Measurements from ENCODE around the gene PRLH. TPM values are rescaled to one million over a fixed set of nuclear protein-coding genes. Genes with fewer than 3 reads are reported as not detected.

Gene PRLH
- total RNA-seq, 1 donor from 2014 or later, result not detected

DNA sequence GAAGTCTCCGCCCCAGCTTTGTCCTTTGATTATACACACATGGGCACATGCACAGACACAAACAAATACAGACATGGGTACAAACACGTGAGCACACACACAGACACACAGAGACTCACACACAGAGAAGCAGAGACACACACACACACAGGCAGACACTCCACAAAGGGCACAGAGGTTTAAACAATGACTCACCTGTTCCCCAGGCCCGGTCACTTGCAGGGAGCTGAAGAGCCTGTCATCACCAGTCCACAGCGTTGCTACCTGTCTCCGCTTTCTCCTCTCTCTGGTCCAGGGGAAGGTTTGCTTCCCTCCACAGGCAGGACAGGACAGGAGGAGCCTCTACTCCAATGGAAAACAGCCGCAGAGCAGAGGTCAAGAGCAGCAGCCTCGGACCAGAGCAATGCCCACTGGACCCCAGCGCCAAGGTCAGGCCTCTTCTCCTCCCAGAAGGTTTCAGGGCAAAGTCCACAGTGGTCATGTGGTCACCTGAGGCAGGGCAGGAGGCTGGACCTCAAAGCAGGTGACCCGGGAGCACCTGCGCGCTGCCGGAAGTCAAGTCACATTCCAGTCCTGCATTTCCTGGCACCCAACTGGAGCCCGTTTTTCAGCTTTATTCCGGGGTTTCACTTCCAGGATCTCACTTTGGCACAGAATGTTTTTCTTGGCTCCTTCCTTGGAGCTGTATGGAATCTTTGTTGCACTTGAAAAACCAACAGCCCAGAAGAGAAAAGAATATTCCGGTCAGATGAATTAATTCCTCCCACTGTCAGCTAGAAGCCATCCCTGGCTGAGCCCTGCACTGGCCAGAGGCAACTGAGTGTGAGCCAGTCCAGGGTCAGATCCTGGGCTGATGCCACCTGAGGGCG is 24.1 kb downstream of the PRLH start, which contains the start of gene RAB17:
Gene RAB17 (minus strand): TSS at position 463 of the 869 bp plus-strand sequence. CDS start 4,580 bp downstream, outside the sequence.
- peak; percentile 88 for FAIRE-seq
- TF ChIP-seq CTCF (IDR thresholded peaks at IDR 0.05; ENCODE audit: insufficient read depth, low read length, severe bottlenecking), result no peak
- Histone ChIP-seq H3K36me3 (ENCODE audit: control insufficient read depth, insufficient read depth, low read length) (no peaks in the 10 kb centered on the region), H3K4me3 (ENCODE audit: low read depth, low read length) (no peak within 1 kb of the TSS), H3K27me3 (ENCODE audit: control insufficient read depth, insufficient read depth, low read length) (peaks cover 1% of the 10 kb centered on the region)
- peak; percentile 71 for DNase-seq (ENCODE audit: low read depth)

DNA sequence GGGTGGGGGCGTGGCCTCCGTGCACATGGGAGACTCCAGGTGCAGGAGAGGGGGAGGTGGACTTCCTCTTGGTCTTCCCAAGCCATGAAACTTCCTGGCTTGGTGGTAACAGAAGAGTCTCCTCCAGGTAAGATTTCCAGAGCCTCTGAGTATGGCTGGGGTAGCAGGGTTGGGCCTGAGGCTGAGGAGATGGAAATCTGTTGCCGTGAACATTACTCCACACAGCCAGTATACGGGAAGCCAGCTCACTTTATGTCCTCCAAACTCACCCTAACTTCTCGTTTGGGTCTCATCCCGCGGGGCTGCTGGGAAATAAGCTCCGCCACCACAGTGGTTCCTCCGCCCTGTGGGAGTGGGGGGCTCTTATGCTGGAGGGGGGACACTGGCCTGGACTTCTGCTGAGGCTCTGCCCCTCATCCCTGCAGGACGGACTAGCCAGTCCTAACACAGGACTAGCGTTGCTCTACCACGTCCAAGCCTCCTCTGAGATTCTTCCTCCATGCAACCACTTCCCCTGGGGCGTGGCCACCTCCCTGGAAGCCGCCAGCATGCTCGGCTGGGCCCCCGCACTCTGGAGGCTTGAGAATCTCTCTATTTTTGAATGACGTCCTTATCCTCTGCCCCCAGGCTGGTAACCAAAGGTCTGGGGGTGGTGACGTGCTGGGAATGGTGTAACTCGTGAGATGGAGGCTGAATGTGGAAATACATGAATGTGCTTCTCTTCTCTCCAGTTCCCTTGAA is 24.9 kb downstream of the PRLH start:
- Histone ChIP-seq H3K36me3 (ENCODE audit: control insufficient read depth, insufficient read depth, low read length) (no peaks in the 10 kb centered on the region), H3K4me3 (ENCODE audit: low read depth, low read length) (no peak overlapping the region), H3K27me3 (ENCODE audit: control insufficient read depth, insufficient read depth, low read length) (peaks cover 1% of the 10 kb centered on the region)
- no peak for FAIRE-seq
- no peak for TF ChIP-seq CTCF (IDR thresholded peaks at IDR 0.05; ENCODE audit: insufficient read depth, low read length, severe bottlenecking)
- DNase-seq (ENCODE audit: low read depth), result peak; percentile 28

DNA sequence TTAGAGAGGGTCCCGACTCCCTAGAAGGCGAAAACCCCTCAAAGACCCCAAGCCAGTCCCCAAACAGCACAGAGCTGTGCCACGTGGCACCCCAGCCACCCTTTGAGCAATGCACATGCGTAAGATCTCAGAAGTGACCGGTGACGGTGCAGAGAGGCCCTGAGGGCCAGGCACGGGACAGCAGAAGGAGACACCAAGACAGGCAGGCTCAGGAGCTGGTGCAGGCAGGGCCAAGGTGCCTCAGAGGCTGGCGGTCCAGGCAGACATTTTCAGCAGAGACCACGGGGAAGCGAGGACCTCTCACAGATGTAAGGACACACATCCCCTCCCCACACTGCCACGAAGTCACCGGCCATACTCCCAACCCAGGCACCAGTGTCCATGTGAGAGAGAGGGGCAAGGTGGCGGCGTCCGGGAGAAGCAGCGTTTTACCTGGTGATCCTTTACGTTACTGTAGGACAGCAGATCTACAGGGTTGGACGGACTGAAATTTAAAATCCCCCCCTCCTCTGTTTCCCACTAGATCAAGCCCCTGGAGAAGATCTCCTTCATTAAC is 26.1 kb downstream of the PRLH start:
- FAIRE-seq (no peak), DNase-seq (ENCODE audit: low read depth) (no peak)
- no peak for TF ChIP-seq CTCF (IDR thresholded peaks at IDR 0.05; ENCODE audit: insufficient read depth, low read length, severe bottlenecking)
- Histone ChIP-seq H3K4me3 (ENCODE audit: low read depth, low read length) (no peak overlapping the region), H3K27me3 (ENCODE audit: control insufficient read depth, insufficient read depth, low read length) (peaks cover 1% of the 10 kb centered on the region), H3K36me3 (ENCODE audit: control insufficient read depth, insufficient read depth, low read length) (no peaks in the 10 kb centered on the region)

GRCh38 chr2:237593036-237593435 is 26.7 kb downstream of the PRLH start:
- Histone ChIP-seq H3K36me3 (ENCODE audit: control insufficient read depth, insufficient read depth, low read length) (no peaks in the 10 kb centered on the region), H3K27me3 (ENCODE audit: control insufficient read depth, insufficient read depth, low read length) (peaks cover 1% of the 10 kb centered on the region), H3K4me3 (ENCODE audit: low read depth, low read length) (no peak overlapping the region)
- FAIRE-seq (no peak), DNase-seq (ENCODE audit: low read depth) (no peak)
- TF ChIP-seq CTCF (IDR thresholded peaks at IDR 0.05; ENCODE audit: insufficient read depth, low read length, severe bottlenecking), result no peak

DNA sequence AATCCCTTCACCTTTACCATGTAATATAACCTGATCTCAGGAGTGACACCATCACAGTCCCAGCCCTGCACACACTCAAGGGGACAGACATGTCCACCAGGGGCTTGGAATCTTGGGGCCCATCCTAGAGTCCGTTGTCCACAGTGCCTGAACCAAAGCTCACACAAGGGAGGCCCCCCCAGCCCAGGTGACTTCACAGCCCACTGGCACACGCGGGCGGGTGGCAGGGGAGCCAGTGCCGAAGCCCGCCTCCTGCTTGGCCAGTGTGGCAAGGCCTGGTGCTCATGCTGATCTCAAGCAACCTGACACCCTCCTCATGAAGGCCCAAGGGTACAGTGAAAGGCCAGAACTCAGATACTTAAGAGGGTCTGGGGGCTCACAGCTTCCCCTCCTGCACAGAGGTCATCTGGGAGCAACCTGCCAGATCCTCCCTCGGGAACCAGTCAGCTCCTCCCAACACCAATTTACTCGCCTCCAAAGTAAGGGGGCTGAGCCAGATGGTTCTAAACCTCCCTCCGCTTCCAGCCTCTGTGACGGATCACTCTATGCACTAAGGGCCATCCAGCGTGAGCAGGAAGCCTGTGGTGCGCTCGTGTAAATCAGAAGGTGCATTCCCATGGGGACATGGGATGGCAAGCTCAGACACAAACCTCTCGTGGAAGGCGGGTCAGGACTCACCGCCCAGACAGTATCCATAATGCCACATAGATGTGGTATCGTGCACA is 27.4 kb downstream of the PRLH start:
- DNase-seq (ENCODE audit: low read depth) (no peak), FAIRE-seq (no peak)
- H3K36me3 ChIP-seq (ENCODE audit: control insufficient read depth, insufficient read depth, low read length), result no peaks in the 10 kb centered on the region
- peaks cover 1% of the 10 kb centered on the region for H3K27me3 ChIP-seq (ENCODE audit: control insufficient read depth, insufficient read depth, low read length)
- H3K4me3 ChIP-seq (ENCODE audit: low read depth, low read length), result no peak overlapping the region
- TF ChIP-seq CTCF (IDR thresholded peaks at IDR 0.05; ENCODE audit: insufficient read depth, low read length, severe bottlenecking), result no peak

Data from bronchial epithelial cell (primary cell).